ENCODE measurements around the gene SNAP29.

GRCh38 chr22:20918663-20919218 lies 59.9 kb downstream of the SNAP29 start:
- TF ChIP-seq CTCF (IDR thresholded peaks at IDR 0.05) (no peak), ZFX (IDR thresholded peaks at IDR 0.05; ENCODE audit: borderline replicate concordance) (no peak)
